ENCODE data around the gene SEC63.
"Not testable (repeated sequence)": the region's sequence is repeated elsewhere in the genome, so short reads cannot be mapped to it uniquely, and the experiment has no call there.

- not testable (repeated sequence) for TF ChIP-seq POLR2A, POLR2AphosphoS5, TAF1 (IDR thresholded peaks at IDR 0.05; ENCODE audit: low read depth, low read length)
Observed at GRCh38 chr6:108000259-108000658, 42.3 kb upstream of the SEC63 start.
